GOT3 (cell line): ENCODE data around the gene TBC1D32.
"Not testable (repeated sequence)": the region's sequence is repeated elsewhere in the genome, so short reads cannot be mapped to it uniquely, and the experiment has no call there.

Experiments used
- DNase-seq: peaks from one replicate; lab custom pipeline; 2025; ENCODE audit warnings: mixed read lengths; lab: John Stamatoyannopoulos, UW

Gene TBC1D32

GRCh38 chr6:121223212-121223611 lies 111.1 kb downstream of the TBC1D32 start:
- DNase-seq = no peak

DNA sequence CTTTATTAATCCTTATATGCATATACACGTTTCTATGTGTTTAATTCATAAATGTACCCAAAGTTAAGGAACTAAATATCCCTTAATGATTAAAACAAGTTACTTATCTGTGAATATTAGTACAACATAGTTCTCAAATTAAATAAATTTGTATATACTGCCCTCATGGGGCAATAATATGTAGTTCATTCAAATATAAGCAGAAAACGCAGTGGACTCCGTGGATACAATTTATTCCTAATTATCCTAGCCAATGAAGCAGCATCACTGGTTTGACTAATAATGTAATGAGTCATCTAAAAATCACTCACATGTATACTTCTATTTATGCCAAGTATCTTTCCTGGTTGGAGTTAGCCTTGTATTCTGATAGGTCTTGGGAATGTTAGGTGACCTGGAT lies 111.6 kb downstream of the TBC1D32 start:
- no peak for DNase-seq

GRCh38 chr6:121216928-121217327 lies 117.4 kb downstream of the TBC1D32 start:
- no peak for DNase-seq

DNA sequence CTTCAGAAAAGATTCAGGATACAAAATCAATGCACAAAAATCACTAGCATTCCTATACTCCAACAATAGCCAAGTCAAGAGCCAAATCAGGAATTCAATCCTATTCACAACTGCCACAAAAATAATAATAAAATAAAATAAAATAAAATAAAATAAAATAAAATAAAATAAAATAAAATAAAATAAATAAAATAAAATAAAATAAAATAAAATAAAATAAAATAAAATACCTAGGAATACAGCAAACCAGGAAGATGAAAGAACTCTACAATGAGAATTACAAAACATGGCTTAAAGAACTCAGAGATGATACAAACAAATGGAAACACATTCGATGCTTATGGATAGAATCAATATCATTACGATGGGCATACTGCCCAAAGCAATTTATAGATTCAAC lies 120.9 kb downstream of the TBC1D32 start:
- not testable (repeated sequence) for DNase-seq

GRCh38 chr6:121210943-121211342 lies 123.3 kb downstream of the TBC1D32 start:
- DNase-seq = no peak

DNA sequence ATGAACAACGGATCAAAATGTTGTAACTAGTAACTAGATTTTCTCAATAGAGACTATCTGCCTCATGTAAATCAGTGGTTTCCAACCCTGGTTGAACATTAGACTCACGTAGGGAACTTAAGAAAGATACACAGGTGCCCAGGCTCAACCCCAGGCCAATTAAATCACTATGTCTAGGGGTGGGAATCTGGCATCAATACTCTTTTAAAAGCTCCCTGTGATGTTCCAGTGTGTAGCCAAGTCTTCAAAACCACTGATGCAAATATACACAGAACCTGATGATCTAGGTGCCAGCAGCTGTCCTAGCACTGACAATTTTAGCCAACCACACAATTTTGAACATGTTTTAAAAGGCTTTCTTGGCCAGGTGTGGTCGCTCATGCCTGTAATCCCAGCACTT lies 128.7 kb downstream of the TBC1D32 start:
- no peak for DNase-seq

GRCh38 chr6:121201105-121201504 lies 133.2 kb downstream of the TBC1D32 start:
- DNase-seq = no peak

- not testable (repeated sequence) for DNase-seq
Observed at GRCh38 chr6:121196042-121196441, 138.2 kb downstream of the TBC1D32 start.

DNA sequence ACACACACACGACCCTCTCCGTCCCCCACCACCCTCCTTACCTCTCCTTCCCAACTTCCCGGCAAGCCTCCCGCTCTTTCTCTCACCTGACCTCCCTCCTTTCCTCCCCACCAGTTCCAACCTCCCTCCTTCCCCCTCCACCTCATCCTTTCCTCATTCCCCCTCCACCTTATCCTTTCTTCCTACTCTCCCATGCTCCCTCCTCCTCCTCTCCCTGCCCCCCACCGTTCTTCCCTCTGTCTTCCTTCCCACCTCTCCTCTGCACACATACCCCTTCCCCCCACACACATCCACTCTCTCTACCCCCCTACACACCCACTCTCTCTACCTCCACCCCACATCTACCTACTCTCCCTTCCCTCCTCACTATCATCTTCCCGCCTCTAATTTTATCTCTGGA lies 144.2 kb downstream of the TBC1D32 start:
- DNase-seq = no peak

GRCh38 chr6:121188356-121188755 lies 145.9 kb downstream of the TBC1D32 start:
- no peak for DNase-seq

DNA sequence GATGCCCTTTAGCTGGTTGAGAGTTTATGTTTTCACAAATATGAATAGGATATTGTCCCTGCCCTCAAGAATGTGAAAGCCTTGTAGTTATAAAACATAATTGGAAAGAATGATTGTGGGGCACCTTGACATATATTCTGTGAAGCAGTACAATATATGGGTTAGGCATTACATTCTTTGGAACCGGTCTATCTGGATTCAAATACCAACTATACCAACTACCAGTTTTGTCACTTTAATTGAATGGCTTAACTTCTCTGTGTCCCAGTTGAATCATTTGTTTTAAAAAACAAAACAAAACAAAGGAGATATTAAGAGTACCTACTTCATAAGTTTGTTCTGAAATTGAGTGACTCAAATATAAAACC lies 146.5 kb downstream of the TBC1D32 start:
- DNase-seq = no peak

GRCh38 chr6:121187200-121187832 lies 147.0 kb downstream of the TBC1D32 start:
- no peak for DNase-seq

- DNase-seq = no peak
Observed at GRCh38 chr6:121183742-121184141, 150.5 kb downstream of the TBC1D32 start.

GRCh38 chr6:121175827-121176226 lies 158.5 kb downstream of the TBC1D32 start:
- no peak for DNase-seq

- not testable (repeated sequence) for DNase-seq
Observed at GRCh38 chr6:121172451-121172850, 161.8 kb downstream of the TBC1D32 start.

- no peak for DNase-seq
Observed at GRCh38 chr6:121171879-121172278, 162.4 kb downstream of the TBC1D32 start.

DNA sequence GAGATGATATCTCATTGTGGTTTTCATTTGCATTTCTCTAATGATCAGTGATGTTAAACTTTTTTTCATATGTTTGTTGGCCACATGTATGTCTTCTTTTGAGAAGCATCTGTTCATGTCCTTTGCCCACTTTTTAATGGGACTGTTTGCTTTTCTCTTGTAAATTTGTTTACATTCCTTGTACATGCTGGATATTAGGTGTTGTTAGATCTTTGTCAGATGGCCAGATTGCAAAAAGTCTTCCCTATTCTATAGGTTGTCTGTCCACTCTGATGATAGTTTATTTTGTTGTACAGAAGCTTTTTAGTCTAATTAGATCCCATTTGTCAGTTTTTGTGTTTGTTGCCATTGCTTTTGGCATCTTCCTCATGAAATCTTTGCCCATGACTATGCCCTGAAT lies 172.4 kb downstream of the TBC1D32 start:
- DNase-seq = no peak

GRCh38 chr6:121160276-121160675 lies 174.0 kb downstream of the TBC1D32 start:
- DNase-seq = no peak

DNA sequence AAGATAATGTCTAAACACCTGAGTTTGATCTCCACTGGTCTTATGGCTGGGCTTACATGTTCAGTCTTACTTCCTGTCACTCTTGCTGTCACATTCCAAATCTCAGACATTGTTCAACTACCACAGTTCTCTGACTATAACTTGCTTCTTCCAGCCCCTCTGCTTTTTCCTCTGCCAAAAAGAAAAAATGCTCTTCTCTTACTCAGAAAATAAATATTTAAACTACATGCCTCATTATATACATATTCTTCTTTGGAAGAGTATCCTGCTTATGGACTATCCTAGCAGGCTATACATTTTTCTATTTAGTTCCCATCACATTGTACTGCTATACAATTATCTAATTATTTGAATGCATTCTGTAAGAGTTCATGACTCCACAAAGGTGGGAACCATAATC lies 175.4 kb downstream of the TBC1D32 start:
- DNase-seq = no peak

- no peak for DNase-seq
Observed at GRCh38 chr6:121158438-121158837, 175.8 kb downstream of the TBC1D32 start.

- DNase-seq = no peak
Observed at GRCh38 chr6:121157906-121158305, 176.4 kb downstream of the TBC1D32 start.

DNA sequence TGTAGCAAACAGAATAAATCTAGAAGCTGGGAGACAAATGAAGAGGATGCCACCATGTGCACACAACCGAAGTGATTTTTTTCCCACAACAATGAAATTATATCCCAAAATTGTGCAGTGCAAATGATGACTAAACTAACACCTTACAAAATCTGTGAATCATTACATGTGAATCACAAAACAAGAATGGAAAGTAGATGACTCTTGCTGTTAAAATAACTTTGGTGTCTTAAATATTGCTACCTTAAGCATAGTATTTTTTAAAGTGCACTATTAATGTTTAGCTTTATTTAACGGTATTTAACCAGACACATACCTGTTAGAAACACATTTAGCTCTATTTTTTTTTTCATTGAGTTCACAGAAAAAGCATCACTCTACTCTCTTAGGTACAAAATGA lies 190.8 kb downstream of the TBC1D32 start:
- DNase-seq = no peak

- DNase-seq = no peak
Observed at GRCh38 chr6:121142093-121142492, 192.2 kb downstream of the TBC1D32 start.

DNA sequence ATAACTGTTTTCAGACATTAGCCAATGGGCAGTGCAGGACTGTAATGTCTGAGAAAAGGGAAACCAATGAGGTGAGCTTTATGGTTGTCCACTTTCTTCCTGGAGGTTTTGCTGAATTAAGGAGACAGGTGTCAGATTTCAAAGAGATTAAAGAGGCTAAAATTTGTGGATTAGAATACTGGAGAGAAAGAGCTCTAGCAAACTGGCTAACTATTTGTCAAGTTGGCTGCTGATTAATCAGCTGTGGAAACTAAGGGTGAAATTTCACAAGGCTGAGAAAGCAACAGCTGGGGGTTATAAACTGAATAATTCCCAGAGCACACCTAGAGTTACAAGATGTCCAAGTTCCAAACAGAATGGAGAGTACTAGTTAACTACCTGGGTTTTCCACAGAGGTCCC lies 198.9 kb downstream of the TBC1D32 start:
- DNase-seq = no peak

GRCh38 chr6:121134922-121135321 lies 199.4 kb downstream of the TBC1D32 start:
- no peak for DNase-seq
